Measurements from ENCODE around the gene CARD11.
A peak's percentile ranks its signal among the peaks of the same experiment; 100 is the strongest.

- TF ChIP-seq CTCF (IDR thresholded peaks at IDR 0.05) (peak; percentile 85 to 94 (median 89)), POLR2A (IDR thresholded peaks at IDR 0.05) (no peak)
Measured at GRCh38 chr7:2864999-2865670, 178.5 kb downstream of the CARD11 start.

Measured in testis (tissue), 2 donors.